HCT116 (cell line): ENCODE results near the gene AIM2. TPM values are rescaled to one million over a fixed set of nuclear protein-coding genes. Genes with fewer than 3 reads are reported as not detected.

Source experiments
- ATAC-seq: fragments of 200-7000 bp; cut with Tn5 transposase; 2 replicates; pipeline ENCODE4 v1.9.1; 2020; ENCODE audit warnings: mild to moderate bottlenecking, moderate library complexity
- BruUV-seq: library from RNA; stranded (reverse); fragments of 400-500 nt; replicated peaks from 2 replicates; lab custom pipeline; 2021; lab: Mats Ljungman, UMichigan
- CTCF ChIA-PET: fragments of 300-600 bp; sonication (Branson Sonifier 250); formaldehyde crosslinking; loops from one replicate; lab custom pipeline; 2021; ENCODE audit warnings: antibody characterized with exemption; lab: Charles Lee
- POLR2A ChIA-PET: fragments of 300-600, 350-600 bp; sonication (Branson Sonifier 250); formaldehyde crosslinking; loops from one replicate; lab custom pipeline; 2021; ENCODE audit warnings: antibody characterized with exemption; lab: Charles Lee
- RAD21 ChIA-PET, 2 experiments: fragments of 300-600 bp; sonication (Branson Sonifier 250); formaldehyde crosslinking; loops; one replicate each; lab custom pipeline; 2023; ENCODE audit warnings: low total read pairs in 2 of 2; ENCODE audit not compliant: uncharacterized antibody in 2 of 2, unreplicated experiment in 2 of 2, low non-redundant PET in 1 of 2; lab: Charles Lee
- DNase-seq: peaks from one replicate; pipeline ENCODE4 v3.0.0-alpha.2; 2010; ENCODE audit warnings: low read depth, low spot score
- H2AFZ ChIP-seq: fragments of 200-600 bp; shearing (Covaris generic), sonication (generic); 2 replicates; pipeline ENCODE4 v1.6.1; 2017; ENCODE audit warnings: low read depth, mixed run types, mixed read lengths, antibody characterized with exemption, low read length; ENCODE audit not compliant: poor library complexity, severe bottlenecking
- H3K27ac ChIP-seq: 2 replicates; pipeline ENCODE4 v1.5.1; 2012; ENCODE audit warnings: low read depth, low read length
- H3K27me3 ChIP-seq: fragments of 200-600 bp; sonication (generic); 2 replicates; pipeline ENCODE4 v1.6.1; 2016; ENCODE audit warnings: mixed run types, low read length, mixed read lengths; ENCODE audit not compliant: insufficient read depth
- H3K36me3 ChIP-seq, 2 experiments: fragments of 200-500 bp in 1 of 2; fragments of 200-600 bp in 1 of 2; sonication (Bioruptor generic) in 1 of 2; sonication (generic) in 1 of 2; 2 replicates each; pipeline versions ENCODE4 v1.5.1 to v1.6.1; 2014 to 2016; ENCODE audit warnings: low read length in 2 of 2, inconsistent platforms in 1 of 2, mixed read lengths in 1 of 2, mixed run types in 1 of 2; ENCODE audit not compliant: insufficient read depth in 2 of 2, control insufficient read depth in 1 of 2
- H3K4me1 ChIP-seq, 2 experiments: fragments of 200-600 bp in 1 of 2; sonication (generic) in 1 of 2; 2 replicates each; pipeline versions ENCODE4 v1.5.1 to v1.6.1; 2012 to 2017; ENCODE audit warnings: low read length in 2 of 2, inconsistent platforms in 1 of 2, mild to moderate bottlenecking in 1 of 2, mixed read lengths in 1 of 2, mixed run types in 1 of 2, moderate library complexity in 1 of 2; ENCODE audit not compliant: insufficient read depth in 2 of 2, control insufficient read depth in 1 of 2
- H3K4me2 ChIP-seq: fragments of 200-600 bp; sonication (generic); 2 replicates; pipeline ENCODE4 v1.6.1; 2017; ENCODE audit warnings: mixed run types, low read length, mixed read lengths
- H3K4me3 ChIP-seq, 2 experiments: fragments of 200-600 bp in 1 of 2; sonication (generic) in 1 of 2; replicated peaks in 1 of 2; 2 replicates each; pipeline ENCODE4 v1.5.1; 2011 to 2016; ENCODE audit warnings: low read length in 2 of 2, control low read depth in 1 of 2, low read depth in 1 of 2, mild to moderate bottlenecking in 1 of 2, mixed read lengths in 1 of 2, mixed run types in 1 of 2
- H3K79me2 ChIP-seq: fragments of 200-600 bp; sonication (generic); 2 replicates; pipeline ENCODE4 v1.6.1; 2017; ENCODE audit warnings: mild to moderate bottlenecking, mixed run types, low read length, moderate library complexity, mixed read lengths; ENCODE audit not compliant: insufficient read depth
- H3K9ac ChIP-seq: fragments of 200-600 bp; sonication (generic); 2 replicates; pipeline ENCODE4 v1.6.1; 2016; ENCODE audit warnings: low read length, mixed read lengths
- H3K9me2 ChIP-seq: fragments of 200-600 bp; sonication (generic), shearing (Covaris generic); 2 replicates; pipeline ENCODE4 v1.6.1; 2017; ENCODE audit warnings: mixed run types, mild to moderate bottlenecking, moderate library complexity; ENCODE audit not compliant: insufficient read depth
- H3K9me3 ChIP-seq, 2 experiments: fragments of 200-500 bp in 1 of 2; fragments of 200-600 bp in 1 of 2; sonication (Bioruptor generic) in 1 of 2; sonication (generic) in 1 of 2; 2 replicates each; pipeline ENCODE4 v1.6.1; 2014 to 2017; ENCODE audit warnings: low read length in 2 of 2, mixed read lengths in 2 of 2, inconsistent platforms in 1 of 2, low read depth in 1 of 2, mild to moderate bottlenecking in 1 of 2, mixed run types in 1 of 2, moderate library complexity in 1 of 2; ENCODE audit not compliant: control insufficient read depth in 1 of 2, insufficient read depth in 1 of 2
- H4K20me1 ChIP-seq: fragments of 200-600 bp; sonication (generic), shearing (Covaris generic); 2 replicates; pipeline ENCODE4 v1.6.1; 2017; ENCODE audit warnings: mixed run types, mild to moderate bottlenecking, moderate library complexity; ENCODE audit not compliant: insufficient read depth
- ATF3 ChIP-seq: IDR thresholded peaks from 2 replicates; pipeline ENCODE4 v1.6.1; 2012
- EGR1 ChIP-seq: IDR thresholded peaks from 2 replicates; pipeline ENCODE4 v1.6.1; 2012; ENCODE audit warnings: low read depth
- ELF1 ChIP-seq: IDR thresholded peaks from 2 replicates; pipeline ENCODE4 v1.6.1; 2012; ENCODE audit warnings: low read depth, borderline replicate concordance
- FOSL1 ChIP-seq: IDR thresholded peaks from 2 replicates; pipeline ENCODE4 v1.6.1; 2012; ENCODE audit warnings: low read depth
- JUND ChIP-seq: IDR thresholded peaks from 2 replicates; pipeline ENCODE4 v1.6.1; 2012
- POLR2A ChIP-seq: IDR thresholded peaks from 2 replicates; pipeline ENCODE4 v1.7.0; 2011; ENCODE audit warnings: borderline replicate concordance; ENCODE audit not compliant: insufficient read depth, insufficient read length; ENCODE audit errors: extremely low read depth
- POLR2AphosphoS5 ChIP-seq: IDR thresholded peaks from 2 replicates; pipeline ENCODE4 v1.6.1; 2011; ENCODE audit warnings: mild to moderate bottlenecking, low read depth, low read length, moderate library complexity
- RAD21 ChIP-seq: IDR thresholded peaks from 2 replicates; pipeline ENCODE4 v1.6.1; 2012; ENCODE audit warnings: low read depth, mild to moderate bottlenecking
- SIN3A ChIP-seq: IDR thresholded peaks from 2 replicates; pipeline ENCODE4 v1.6.1; 2012; ENCODE audit warnings: low read depth
- SP1 ChIP-seq: IDR thresholded peaks from 2 replicates; pipeline ENCODE4 v1.6.1; 2012; ENCODE audit warnings: low read depth
- TCF7L2 ChIP-seq: IDR thresholded peaks from 2 replicates; pipeline ENCODE4 v1.7.0; 2011; ENCODE audit warnings: borderline replicate concordance, inconsistent platforms; ENCODE audit not compliant: insufficient read depth, insufficient read length; ENCODE audit errors: extremely low read depth
- ZBTB33 ChIP-seq: IDR thresholded peaks from 2 replicates; pipeline ENCODE4 v1.6.1; 2011; ENCODE audit warnings: mild to moderate bottlenecking, low read length, moderate library complexity; ENCODE audit not compliant: insufficient replicate concordance; ENCODE audit errors: extremely low read depth
- ZFX ChIP-seq: fragments of 450-650 bp; IDR thresholded peaks from 2 replicates; pipeline ENCODE4 v1.6.1; 2017
- intact Hi-C: fragments of 100-400 bp; cut with micrococcal nuclease; formaldehyde crosslinking; loops from 2 replicates; pipeline ENCODE4 v1.10.0; 2022
- total RNA-seq: library from RNA; stranded (reverse); gene quantifications from one replicate; pipeline ENCODE4 v1.2.1, GENCODE V29; 2021; ENCODE audit not compliant: unreplicated experiment

The AIM2 gene
- total RNA-seq, 1 experiment from 2014 or later: not detected

GRCh38 chr1:159091607-159092031 is 15.1 kb upstream of the AIM2 start:
- ATAC-seq (no peak), DNase-seq (no peak)
- H3K4me3 ChIP-seq: no peak overlapping the region
- no TSS peak for BruUV-seq
- H4K20me1 ChIP-seq: no peaks in the 10 kb centered on the region
- no peak overlapping the region for H3K9ac ChIP-seq
- no peak overlapping the region for H3K27ac ChIP-seq
- ChIA-PET RAD21 (no interaction called here), POLR2A (no interaction called here), CTCF (no interaction called here)
- H3K36me3 ChIP-seq: no peaks in the 10 kb centered on the region
- intact Hi-C loops: no loop called here
- no peak overlapping the region for H3K4me2 ChIP-seq
- no peaks in the 10 kb centered on the region for H3K9me3 ChIP-seq
- TF ChIP-seq POLR2AphosphoS5: no peak
- TF ChIP-seq ELF1: no peak
- no peaks in the 10 kb centered on the region for H3K4me1 ChIP-seq
- no peaks in the 10 kb centered on the region for H3K9me2 ChIP-seq
- H2AFZ ChIP-seq: no peak overlapping the region
- H3K79me2 ChIP-seq: no peaks in the 10 kb centered on the region
- H3K27me3 ChIP-seq: 0 out of 2 replicates have a peak, but pooled peaks cover 3% of the 10 kb centered on the region

- H3K27me3 ChIP-seq: 0 out of 2 replicates have a peak, but pooled peaks cover 3% of the 10 kb centered on the region
- intact Hi-C loops: no loop called here
- H3K79me2 ChIP-seq: no peaks in the 10 kb centered on the region
- POLR2A ChIA-PET: no interaction called here
- BruUV-seq: no TSS peak
- DNase-seq: no peak
- no peak for TF ChIP-seq POLR2A
- no peak for TF ChIP-seq ATF3
- TF ChIP-seq ZFX: no peak
- no peak for TF ChIP-seq SIN3A
- no peak for TF ChIP-seq RAD21
- no peak for TF ChIP-seq SP1
- TF ChIP-seq TCF7L2: no peak
- no peak for TF ChIP-seq FOSL1
- TF ChIP-seq ZBTB33: no peak
- no peak for TF ChIP-seq JUND
- no peak for TF ChIP-seq EGR1
- TF ChIP-seq, all 23 proteins: peak for 0
- H3K9me3 ChIP-seq: no peaks in the 10 kb centered on the region
- H3K4me2 ChIP-seq: no peak overlapping the region
- H3K27ac ChIP-seq: no peak overlapping the region
- H3K36me3 ChIP-seq: no peaks in the 10 kb centered on the region
- no peak overlapping the region for H3K9ac ChIP-seq
- no peaks in the 10 kb centered on the region for H3K9me2 ChIP-seq
- H4K20me1 ChIP-seq: no peaks in the 10 kb centered on the region
- CTCF ChIA-PET: no interaction called here
- no peaks in the 10 kb centered on the region for H3K4me1 ChIP-seq
- H3K4me3 ChIP-seq: no peak overlapping the region
- H2AFZ ChIP-seq: no peak overlapping the region
- RAD21 ChIA-PET: no interaction called here
- ATAC-seq: no peak
Measured at GRCh38 chr1:159091180-159091560, 14.6 kb upstream of the AIM2 start.
